ENCODE data around the gene WDR77. TPM values are rescaled to one million over a fixed set of nuclear protein-coding genes. Genes with fewer than 3 reads are reported as not detected.

WDR77 gene
- total and polyA plus RNA-seq, 2 donors: 29.6 to 36.8 TPM

GRCh38 chr1:111436726-111437125 lies 12.3 kb downstream of the WDR77 start:
- Histone ChIP-seq H3K4me1 (ENCODE audit: control insufficient read depth in 2 of 2, insufficient read depth in 2 of 2, low read length in 2 of 2) (no peaks in the 10 kb centered on the region), H3K27me3 (ENCODE audit: control insufficient read depth in 2 of 2, insufficient read depth in 1 of 2, low read length in 1 of 2) (no peaks in the 10 kb centered on the region), H3K9me3 (ENCODE audit: control insufficient read depth in 2 of 2, insufficient read depth in 1 of 2, low read length in 1 of 2) (no peaks in the 10 kb centered on the region), H3K4me3 (ENCODE audit: low read length in 2 of 2) (no peak overlapping the region), H3K27ac (ENCODE audit: low read depth in 1 of 2, low read length in 1 of 2) (no peak overlapping the region), H3K36me3 (ENCODE audit: control insufficient read depth in 2 of 2, insufficient read depth in 2 of 2, low read length in 1 of 2) (peaks cover 21 to 37% of the 10 kb centered on the region in 2 donors)
- WGBS: 97% methylated on average over 3 of the region's 3 CpGs
- no peak for DNase-seq (ENCODE audit: low read depth in 6 of 9, low spot score in 9 of 9)

- no peak overlapping the region for H3K27ac ChIP-seq (ENCODE audit: low read depth in 1 of 2, low read length in 1 of 2)
- H3K9me3 ChIP-seq (ENCODE audit: control insufficient read depth in 2 of 2, insufficient read depth in 1 of 2, low read length in 1 of 2): no peaks in the 10 kb centered on the region
- H3K27me3 ChIP-seq (ENCODE audit: control insufficient read depth in 2 of 2, insufficient read depth in 1 of 2, low read length in 1 of 2): no peaks in the 10 kb centered on the region
- DNase-seq (ENCODE audit: low read depth in 6 of 9, low spot score in 9 of 9): no peak
- H3K36me3 ChIP-seq (ENCODE audit: control insufficient read depth in 2 of 2, insufficient read depth in 2 of 2, low read length in 1 of 2): no peaks in the 10 kb centered on the region
- 98% methylated on average over 3 of the region's 3 CpGs for whole genome bisulfite sequencing
- no peaks in the 10 kb centered on the region for H3K4me1 ChIP-seq (ENCODE audit: control insufficient read depth in 2 of 2, insufficient read depth in 2 of 2, low read length in 2 of 2)
- no peak overlapping the region for H3K4me3 ChIP-seq (ENCODE audit: low read length in 2 of 2)
These were observed 24.8 kb downstream of the WDR77 start for GRCh38 chr1:111424281-111424680.

GRCh38 chr1:111422546-111423391 lies 26.3 kb downstream of the WDR77 start:
- no peaks in the 10 kb centered on the region for H3K9me3 ChIP-seq (ENCODE audit: control insufficient read depth in 2 of 2, insufficient read depth in 1 of 2, low read length in 1 of 2)
- no peaks in the 10 kb centered on the region for H3K4me1 ChIP-seq (ENCODE audit: control insufficient read depth in 2 of 2, insufficient read depth in 2 of 2, low read length in 2 of 2)
- H3K27me3 ChIP-seq (ENCODE audit: control insufficient read depth in 2 of 2, insufficient read depth in 1 of 2, low read length in 1 of 2): no peaks in the 10 kb centered on the region
- WGBS: 94% methylated on average over 13 of the region's 13 CpGs
- DNase-seq (ENCODE audit: low read depth in 6 of 9, low spot score in 9 of 9): no peak
- H3K36me3 ChIP-seq (ENCODE audit: control insufficient read depth in 2 of 2, insufficient read depth in 2 of 2, low read length in 1 of 2): no peaks in the 10 kb centered on the region
- H3K4me3 ChIP-seq (ENCODE audit: low read length in 2 of 2): no peak overlapping the region
- H3K27ac ChIP-seq (ENCODE audit: low read depth in 1 of 2, low read length in 1 of 2): no peak overlapping the region

GRCh38 chr1:111420377-111420776 lies 28.7 kb downstream of the WDR77 start:
- H3K27ac ChIP-seq (ENCODE audit: low read depth in 1 of 2, low read length in 1 of 2): no peak overlapping the region
- H3K4me3 ChIP-seq (ENCODE audit: low read length in 2 of 2): no peak overlapping the region
- H3K4me1 ChIP-seq (ENCODE audit: control insufficient read depth in 2 of 2, insufficient read depth in 2 of 2, low read length in 2 of 2): no peaks in the 10 kb centered on the region
- no peaks in the 10 kb centered on the region for H3K36me3 ChIP-seq (ENCODE audit: control insufficient read depth in 2 of 2, insufficient read depth in 2 of 2, low read length in 1 of 2)
- no peaks in the 10 kb centered on the region for H3K27me3 ChIP-seq (ENCODE audit: control insufficient read depth in 2 of 2, insufficient read depth in 1 of 2, low read length in 1 of 2)
- 89% methylated on average over 5 of the region's 5 CpGs for WGBS
- DNase-seq (ENCODE audit: low read depth in 6 of 9, low spot score in 9 of 9): no peak
- no peaks in the 10 kb centered on the region for H3K9me3 ChIP-seq (ENCODE audit: control insufficient read depth in 2 of 2, insufficient read depth in 1 of 2, low read length in 1 of 2)

- no peak for DNase-seq (ENCODE audit: low read depth in 6 of 9, low spot score in 9 of 9)
- WGBS: 100% methylated on average over 1 of the region's 1 CpG
- no peaks in the 10 kb centered on the region for H3K36me3 ChIP-seq (ENCODE audit: control insufficient read depth in 2 of 2, insufficient read depth in 2 of 2, low read length in 1 of 2)
- no peaks in the 10 kb centered on the region for H3K9me3 ChIP-seq (ENCODE audit: control insufficient read depth in 2 of 2, insufficient read depth in 1 of 2, low read length in 1 of 2)
- no peak overlapping the region for H3K27ac ChIP-seq (ENCODE audit: low read depth in 1 of 2, low read length in 1 of 2)
- no peaks in the 10 kb centered on the region for H3K27me3 ChIP-seq (ENCODE audit: control insufficient read depth in 2 of 2, insufficient read depth in 1 of 2, low read length in 1 of 2)
- no peak overlapping the region for H3K4me3 ChIP-seq (ENCODE audit: low read length in 2 of 2)
- no peaks in the 10 kb centered on the region for H3K4me1 ChIP-seq (ENCODE audit: control insufficient read depth in 2 of 2, insufficient read depth in 2 of 2, low read length in 2 of 2)
These were observed 30.0 kb downstream of the WDR77 start for GRCh38 chr1:111419037-111419436.

GRCh38 chr1:111417755-111418154 lies 31.3 kb downstream of the WDR77 start:
- no peaks in the 10 kb centered on the region for H3K36me3 ChIP-seq (ENCODE audit: control insufficient read depth in 2 of 2, insufficient read depth in 2 of 2, low read length in 1 of 2)
- no peaks in the 10 kb centered on the region for H3K4me1 ChIP-seq (ENCODE audit: control insufficient read depth in 2 of 2, insufficient read depth in 2 of 2, low read length in 2 of 2)
- H3K27ac ChIP-seq (ENCODE audit: low read depth in 1 of 2, low read length in 1 of 2): no peak overlapping the region
- no peaks in the 10 kb centered on the region for H3K27me3 ChIP-seq (ENCODE audit: control insufficient read depth in 2 of 2, insufficient read depth in 1 of 2, low read length in 1 of 2)
- no peak overlapping the region for H3K4me3 ChIP-seq (ENCODE audit: low read length in 2 of 2)
- WGBS: 97% methylated on average over 1 of the region's 1 CpG
- no peaks in the 10 kb centered on the region for H3K9me3 ChIP-seq (ENCODE audit: control insufficient read depth in 2 of 2, insufficient read depth in 1 of 2, low read length in 1 of 2)
- no peak for DNase-seq (ENCODE audit: low read depth in 6 of 9, low spot score in 9 of 9)

GRCh38 chr1:111415461-111415860 lies 33.6 kb downstream of the WDR77 start:
- DNase-seq (ENCODE audit: low read depth in 6 of 9, low spot score in 9 of 9): no peak
- H3K36me3 ChIP-seq (ENCODE audit: control insufficient read depth in 2 of 2, insufficient read depth in 2 of 2, low read length in 1 of 2): no peaks in the 10 kb centered on the region
- H3K27ac ChIP-seq (ENCODE audit: low read depth in 1 of 2, low read length in 1 of 2): no peak overlapping the region
- H3K27me3 ChIP-seq (ENCODE audit: control insufficient read depth in 2 of 2, insufficient read depth in 1 of 2, low read length in 1 of 2): no peaks in the 10 kb centered on the region
- 96% methylated on average over 3 of the region's 3 CpGs for WGBS
- no peak overlapping the region for H3K4me3 ChIP-seq (ENCODE audit: low read length in 2 of 2)
- H3K4me1 ChIP-seq (ENCODE audit: control insufficient read depth in 2 of 2, insufficient read depth in 2 of 2, low read length in 2 of 2): no peaks in the 10 kb centered on the region
- H3K9me3 ChIP-seq (ENCODE audit: control insufficient read depth in 2 of 2, insufficient read depth in 1 of 2, low read length in 1 of 2): no peaks in the 10 kb centered on the region

GRCh38 chr1:111414756-111415155 lies 34.3 kb downstream of the WDR77 start:
- no peaks in the 10 kb centered on the region for H3K9me3 ChIP-seq (ENCODE audit: control insufficient read depth in 2 of 2, insufficient read depth in 1 of 2, low read length in 1 of 2)
- H3K27me3 ChIP-seq (ENCODE audit: control insufficient read depth in 2 of 2, insufficient read depth in 1 of 2, low read length in 1 of 2): no peaks in the 10 kb centered on the region
- H3K36me3 ChIP-seq (ENCODE audit: control insufficient read depth in 2 of 2, insufficient read depth in 2 of 2, low read length in 1 of 2): no peaks in the 10 kb centered on the region
- H3K27ac ChIP-seq (ENCODE audit: low read depth in 1 of 2, low read length in 1 of 2): no peak overlapping the region
- DNase-seq (ENCODE audit: low read depth in 6 of 9, low spot score in 9 of 9): no peak
- 95% methylated on average over 2 of the region's 2 CpGs for WGBS
- no peak overlapping the region for H3K4me3 ChIP-seq (ENCODE audit: low read length in 2 of 2)
- H3K4me1 ChIP-seq (ENCODE audit: control insufficient read depth in 2 of 2, insufficient read depth in 2 of 2, low read length in 2 of 2): no peaks in the 10 kb centered on the region

GRCh38 chr1:111412839-111413238 lies 36.2 kb downstream of the WDR77 start:
- Histone ChIP-seq H3K4me1 (ENCODE audit: control insufficient read depth in 2 of 2, insufficient read depth in 2 of 2, low read length in 2 of 2) (no peaks in the 10 kb centered on the region), H3K27ac (ENCODE audit: low read depth in 1 of 2, low read length in 1 of 2) (no peak overlapping the region), H3K27me3 (ENCODE audit: control insufficient read depth in 2 of 2, insufficient read depth in 1 of 2, low read length in 1 of 2) (no peaks in the 10 kb centered on the region), H3K9me3 (ENCODE audit: control insufficient read depth in 2 of 2, insufficient read depth in 1 of 2, low read length in 1 of 2) (no peaks in the 10 kb centered on the region), H3K36me3 (ENCODE audit: control insufficient read depth in 2 of 2, insufficient read depth in 2 of 2, low read length in 1 of 2) (no peaks in the 10 kb centered on the region), H3K4me3 (ENCODE audit: low read length in 2 of 2) (no peak overlapping the region)
- 98% methylated on average over 2 of the region's 2 CpGs for WGBS
- DNase-seq (ENCODE audit: low read depth in 6 of 9, low spot score in 9 of 9): no peak

All from thymus (tissue), 11 donors.